ENCODE data around the gene RASGRF2. TPM values are rescaled to one million over a fixed set of nuclear protein-coding genes. Genes with fewer than 3 reads are reported as not detected.

RASGRF2 gene
- total RNA-seq, 2 donors from 2014 or later: 6.9 to 13.9 TPM

- Histone ChIP-seq H3K36me3 (no peaks in the 10 kb centered on the region), H3K4me3 (no peak overlapping the region), H3K27me3 (replicated peaks; ENCODE audit: insufficient read depth) (no peaks in the 10 kb centered on the region), H3K4me1 (ENCODE audit: control insufficient read depth in 1 of 2, low read depth in 2 of 2) (no peaks in the 10 kb centered on the region), H3K27ac (no peak overlapping the region), H3K9me3 (no peaks in the 10 kb centered on the region)
- TF ChIP-seq CTCF (IDR thresholded peaks at IDR 0.05): no peak
- no peak for DNase-seq (ENCODE audit: low spot score)
- ATAC-seq (ENCODE audit: insufficient number of reproducible peaks, low FRiP score, low read depth): no peak
These were observed 249.2 kb downstream of the RASGRF2 start for GRCh38 chr5:81209386-81209785.

- DNase-seq (ENCODE audit: low spot score) (no peak), ATAC-seq (ENCODE audit: insufficient number of reproducible peaks, low FRiP score, low read depth) (no peak)
- no peak for TF ChIP-seq CTCF (IDR thresholded peaks at IDR 0.05)
- Histone ChIP-seq H3K27me3 (replicated peaks; ENCODE audit: insufficient read depth) (no peaks in the 10 kb centered on the region), H3K9me3 (no peaks in the 10 kb centered on the region), H3K4me1 (ENCODE audit: control insufficient read depth in 1 of 2, low read depth in 2 of 2) (no peaks in the 10 kb centered on the region), H3K36me3 (no peaks in the 10 kb centered on the region), H3K27ac (no peak overlapping the region), H3K4me3 (no peak overlapping the region)
These were observed 249.8 kb downstream of the RASGRF2 start for GRCh38 chr5:81209869-81210493.

GRCh38 chr5:81212211-81212751 lies 252.1 kb downstream of the RASGRF2 start:
- DNase-seq (ENCODE audit: low spot score): no peak
- no peak overlapping the region for H3K4me3 ChIP-seq
- no peak overlapping the region for H3K27ac ChIP-seq
- TF ChIP-seq CTCF (IDR thresholded peaks at IDR 0.05): no peak
- ATAC-seq (ENCODE audit: insufficient number of reproducible peaks, low FRiP score, low read depth): no peak
- no peaks in the 10 kb centered on the region for H3K27me3 ChIP-seq (replicated peaks; ENCODE audit: insufficient read depth)
- H3K36me3 ChIP-seq: no peaks in the 10 kb centered on the region
- H3K4me1 ChIP-seq (ENCODE audit: control insufficient read depth in 1 of 2, low read depth in 2 of 2): no peaks in the 10 kb centered on the region
- no peaks in the 10 kb centered on the region for H3K9me3 ChIP-seq

GRCh38 chr5:81213070-81213469 lies 252.9 kb downstream of the RASGRF2 start:
- no peak for TF ChIP-seq CTCF (IDR thresholded peaks at IDR 0.05)
- Histone ChIP-seq H3K4me3 (no peak overlapping the region), H3K9me3 (no peaks in the 10 kb centered on the region), H3K4me1 (ENCODE audit: control insufficient read depth in 1 of 2, low read depth in 2 of 2) (no peaks in the 10 kb centered on the region), H3K27ac (no peak overlapping the region), H3K27me3 (replicated peaks; ENCODE audit: insufficient read depth) (no peaks in the 10 kb centered on the region), H3K36me3 (no peaks in the 10 kb centered on the region)
- DNase-seq (ENCODE audit: low spot score): no peak
- no peak for ATAC-seq (ENCODE audit: insufficient number of reproducible peaks, low FRiP score, low read depth)

- Histone ChIP-seq H3K9me3 (no peaks in the 10 kb centered on the region), H3K27me3 (replicated peaks; ENCODE audit: insufficient read depth) (no peaks in the 10 kb centered on the region), H3K4me3 (no peak overlapping the region), H3K36me3 (no peaks in the 10 kb centered on the region), H3K4me1 (ENCODE audit: control insufficient read depth in 1 of 2, low read depth in 2 of 2) (no peaks in the 10 kb centered on the region), H3K27ac (no peak overlapping the region)
- no peak for ATAC-seq (ENCODE audit: insufficient number of reproducible peaks, low FRiP score, low read depth)
- no peak for TF ChIP-seq CTCF (IDR thresholded peaks at IDR 0.05)
- DNase-seq (ENCODE audit: low spot score): no peak
These were observed 254.7 kb downstream of the RASGRF2 start for GRCh38 chr5:81214848-81215247.
